ENCODE data around the gene KCNIP1.
A peak's percentile ranks its signal among the peaks of the same experiment; 100 is the strongest.

The KCNIP1 gene

GRCh38 chr5:170599756-170600155 lies 95.9 kb downstream of the KCNIP1 start:
- no peak for DNase-seq

- no peak for DNase-seq
Measured at GRCh38 chr5:170601619-170602018, 97.8 kb downstream of the KCNIP1 start.

- DNase-seq: no peak
Measured at GRCh38 chr5:170603109-170603508, 99.3 kb downstream of the KCNIP1 start.

- peak; percentile 44 for DNase-seq
Measured at GRCh38 chr5:170603578-170604565, 100.1 kb downstream of the KCNIP1 start.

GRCh38 chr5:170606941-170607340 lies 103.1 kb downstream of the KCNIP1 start:
- DNase-seq: no peak

- no peak for DNase-seq
Measured at GRCh38 chr5:170611449-170612090, 107.8 kb downstream of the KCNIP1 start.

GRCh38 chr5:170612256-170612678 lies 108.4 kb downstream of the KCNIP1 start:
- no peak for DNase-seq

GRCh38 chr5:170614065-170614490 lies 110.3 kb downstream of the KCNIP1 start:
- DNase-seq: no peak

- no peak for DNase-seq
Measured at GRCh38 chr5:170614720-170615119, 110.9 kb downstream of the KCNIP1 start.

- DNase-seq: no peak
Measured at GRCh38 chr5:170617533-170618490, 114.0 kb downstream of the KCNIP1 start.

GRCh38 chr5:170619869-170620268 lies 116.0 kb downstream of the KCNIP1 start:
- no peak for DNase-seq

GRCh38 chr5:170622933-170623332 lies 119.1 kb downstream of the KCNIP1 start:
- no peak for DNase-seq

- DNase-seq: peak; percentile 63
Measured at GRCh38 chr5:170623576-170624181, 119.9 kb downstream of the KCNIP1 start.

- DNase-seq: no peak
Measured at GRCh38 chr5:170625221-170626165, 121.7 kb downstream of the KCNIP1 start.

GRCh38 chr5:170626507-170627150 lies 122.8 kb downstream of the KCNIP1 start:
- DNase-seq: no peak

- DNase-seq: no peak
Measured at GRCh38 chr5:170627271-170627670, 123.5 kb downstream of the KCNIP1 start.

GRCh38 chr5:170628028-170628427 lies 124.2 kb downstream of the KCNIP1 start:
- no peak for DNase-seq

GRCh38 chr5:170628691-170629565 lies 125.1 kb downstream of the KCNIP1 start:
- no peak for DNase-seq

- no peak for DNase-seq
Measured at GRCh38 chr5:170629566-170630175, 125.9 kb downstream of the KCNIP1 start.
